Measurements from ENCODE around the gene PIP4K2C.

- TF ChIP-seq NR2C2 (IDR thresholded peaks at IDR 0.05; ENCODE audit: borderline replicate concordance, control insufficient read depth, insufficient read length, low read depth) = no peak
- TF ChIP-seq ZNF274 (IDR thresholded peaks at IDR 0.05; ENCODE audit: insufficient read depth, insufficient read length) = no peak
- TF ChIP-seq POLR2A (IDR thresholded peaks at IDR 0.05; ENCODE audit: low read depth, low read length) = no peak
- no peak for TF ChIP-seq LARP7 (IDR thresholded peaks at IDR 0.05)
- no peak for TF ChIP-seq KAT2A (conservative IDR thresholded peaks at IDR 0.05; ENCODE audit: control insufficient read depth, low read depth, low read length)
- TF ChIP-seq ELK1 (IDR thresholded peaks at IDR 0.05; ENCODE audit: low read depth, low read length) = no peak
- TF ChIP-seq PML (IDR thresholded peaks at IDR 0.05; ENCODE audit: low read length) = no peak
- TF ChIP-seq CHD2 (IDR thresholded peaks at IDR 0.05; ENCODE audit: borderline replicate concordance, low read depth, low read length) = no peak
- TF ChIP-seq SKIL (IDR thresholded peaks at IDR 0.05; ENCODE audit: low read depth, poor library complexity, severe bottlenecking) = no peak
- no peak for TF ChIP-seq RCOR1 (conservative IDR thresholded peaks at IDR 0.05; ENCODE audit: low read depth, low read length)
- TF ChIP-seq MEF2A (IDR thresholded peaks at IDR 0.05; ENCODE audit: insufficient read depth, low read depth, low read length) = no peak
- TF ChIP-seq CBFB (IDR thresholded peaks at IDR 0.05; ENCODE audit: low read depth) = no peak
- TF ChIP-seq NRF1 (conservative IDR thresholded peaks at IDR 0.05; ENCODE audit: low read depth, low read length) = no peak
These were observed 36.0 kb downstream of the PIP4K2C start for GRCh38 chr12:57626921-57627445.
